ENCODE results near the gene SORBS2. TPM values are rescaled to one million over a fixed set of nuclear protein-coding genes. Genes with fewer than 3 reads are reported as not detected.
A peak's percentile ranks its signal among the peaks of the same experiment; 100 is the strongest.

SORBS2 gene
- total RNA-seq, 4 donors from 2014 or later = 640 to 1,569 (median 1,016) TPM

GRCh38 chr4:185841451-185841850 is 29.5 kb upstream of the SORBS2 start:
- Histone ChIP-seq H3K27ac (no peak overlapping the region), H3K9me3 (no peaks in the 10 kb centered on the region), H3K4me3 (no peak overlapping the region), H3K36me3 (no peaks in the 10 kb centered on the region), H3K4me1 (peaks cover 6 to 44% (median 20%) of the 10 kb centered on the region in 3 donors), H3K27me3 (no peaks in the 10 kb centered on the region)
- 88 to 100% methylated on average over 2 of the region's 2 CpGs for WGBS, 2 donors (ENCODE audit: low coverage in 1 of 2)
- TF ChIP-seq CTCF (IDR thresholded peaks at IDR 0.05) = no peak
- TF ChIP-seq POLR2A (IDR thresholded peaks at IDR 0.05) = no peak
- no peak for TF ChIP-seq EP300 (IDR thresholded peaks at IDR 0.05)
- TF ChIP-seq POLR2AphosphoS5 (IDR thresholded peaks at IDR 0.05) = no peak
- ATAC-seq = no peak

- Histone ChIP-seq H3K27ac (peak overlapping the region in 1 of 4 donors; percentile 80), H3K36me3 (no peaks in the 10 kb centered on the region), H3K9me3 (no peaks in the 10 kb centered on the region), H3K4me1 (peaks cover 6 to 49% (median 20%) of the 10 kb centered on the region in 3 donors), H3K27me3 (no peaks in the 10 kb centered on the region), H3K4me3 (no peak overlapping the region)
- no peak for TF ChIP-seq EP300 (IDR thresholded peaks at IDR 0.05)
- TF ChIP-seq CTCF (IDR thresholded peaks at IDR 0.05) = no peak
- no peak for TF ChIP-seq POLR2AphosphoS5 (IDR thresholded peaks at IDR 0.05)
- TF ChIP-seq POLR2A (IDR thresholded peaks at IDR 0.05) = no peak
- WGBS, 2 donors (ENCODE audit: low coverage in 1 of 2) = 75 to 88% methylated on average over 4 to 6 of the region's 6 CpGs
- no peak for ATAC-seq
Measured at GRCh38 chr4:185840953-185841352, 29.0 kb upstream of the SORBS2 start.

GRCh38 chr4:185840201-185840600 is 28.2 kb upstream of the SORBS2 start:
- Histone ChIP-seq H3K9me3 (no peaks in the 10 kb centered on the region), H3K4me1 (peaks cover 6 to 50% (median 20%) of the 10 kb centered on the region in 3 donors), H3K27ac (peak overlapping the region in 3 of 4 donors; percentile 80 to 86 (median 80)), H3K36me3 (no peaks in the 10 kb centered on the region), H3K27me3 (no peaks in the 10 kb centered on the region), H3K4me3 (no peak overlapping the region)
- TF ChIP-seq POLR2A (IDR thresholded peaks at IDR 0.05) (no peak), CTCF (IDR thresholded peaks at IDR 0.05) (no peak), EP300 (IDR thresholded peaks at IDR 0.05) (no peak), POLR2AphosphoS5 (IDR thresholded peaks at IDR 0.05) (no peak)
- ATAC-seq = no peak
- 32 to 73% methylated on average over 2 of the region's 2 CpGs for WGBS, 2 donors (ENCODE audit: low coverage in 1 of 2)

GRCh38 chr4:185839770-185840169 is 27.8 kb upstream of the SORBS2 start:
- Histone ChIP-seq H3K27ac (peak overlapping the region; percentile 60 to 86 (median 80)), H3K36me3 (no peaks in the 10 kb centered on the region), H3K4me1 (peaks cover 6 to 50% (median 20%) of the 10 kb centered on the region in 3 donors), H3K9me3 (no peaks in the 10 kb centered on the region), H3K27me3 (no peaks in the 10 kb centered on the region), H3K4me3 (no peak overlapping the region)
- 59 to 73% methylated on average over 3 to 5 of the region's 6 CpGs for WGBS, 2 donors (ENCODE audit: low coverage in 1 of 2)
- TF ChIP-seq POLR2AphosphoS5 (IDR thresholded peaks at IDR 0.05) (no peak), POLR2A (IDR thresholded peaks at IDR 0.05) (no peak), EP300 (IDR thresholded peaks at IDR 0.05) (no peak), CTCF (IDR thresholded peaks at IDR 0.05) (no peak)
- ATAC-seq = no peak

GRCh38 chr4:185839194-185839712 is 27.3 kb upstream of the SORBS2 start:
- H3K4me3 ChIP-seq = no peak overlapping the region
- TF ChIP-seq EP300 (IDR thresholded peaks at IDR 0.05) (no peak), POLR2AphosphoS5 (IDR thresholded peaks at IDR 0.05) (peak; percentile 87)

More at GRCh38 chr4:185839194-185839712, 27.3 kb upstream of the SORBS2 start:
- Histone ChIP-seq H3K9me3 (no peaks in the 10 kb centered on the region), H3K36me3 (no peaks in the 10 kb centered on the region), H3K27me3 (no peaks in the 10 kb centered on the region), H3K4me1 (peaks cover 6 to 50% (median 20%) of the 10 kb centered on the region in 3 donors), H3K27ac (peak overlapping the region; percentile 60 to 86 (median 80))
- peak; percentile 91 for ATAC-seq
- 16 to 24% methylated on average over 8 to 9 of the region's 9 CpGs for WGBS, 2 donors (ENCODE audit: low coverage in 1 of 2)

Data from gastroesophageal sphincter (tissue), 4 donors.